Islet precursor cell (in vitro differentiated cells): ENCODE data around the gene C9orf78.

Experiments
- DNase-seq: peaks from one replicate; pipeline ENCODE4 v3.0.0-alpha.2; 2018

Gene C9orf78

DNA sequence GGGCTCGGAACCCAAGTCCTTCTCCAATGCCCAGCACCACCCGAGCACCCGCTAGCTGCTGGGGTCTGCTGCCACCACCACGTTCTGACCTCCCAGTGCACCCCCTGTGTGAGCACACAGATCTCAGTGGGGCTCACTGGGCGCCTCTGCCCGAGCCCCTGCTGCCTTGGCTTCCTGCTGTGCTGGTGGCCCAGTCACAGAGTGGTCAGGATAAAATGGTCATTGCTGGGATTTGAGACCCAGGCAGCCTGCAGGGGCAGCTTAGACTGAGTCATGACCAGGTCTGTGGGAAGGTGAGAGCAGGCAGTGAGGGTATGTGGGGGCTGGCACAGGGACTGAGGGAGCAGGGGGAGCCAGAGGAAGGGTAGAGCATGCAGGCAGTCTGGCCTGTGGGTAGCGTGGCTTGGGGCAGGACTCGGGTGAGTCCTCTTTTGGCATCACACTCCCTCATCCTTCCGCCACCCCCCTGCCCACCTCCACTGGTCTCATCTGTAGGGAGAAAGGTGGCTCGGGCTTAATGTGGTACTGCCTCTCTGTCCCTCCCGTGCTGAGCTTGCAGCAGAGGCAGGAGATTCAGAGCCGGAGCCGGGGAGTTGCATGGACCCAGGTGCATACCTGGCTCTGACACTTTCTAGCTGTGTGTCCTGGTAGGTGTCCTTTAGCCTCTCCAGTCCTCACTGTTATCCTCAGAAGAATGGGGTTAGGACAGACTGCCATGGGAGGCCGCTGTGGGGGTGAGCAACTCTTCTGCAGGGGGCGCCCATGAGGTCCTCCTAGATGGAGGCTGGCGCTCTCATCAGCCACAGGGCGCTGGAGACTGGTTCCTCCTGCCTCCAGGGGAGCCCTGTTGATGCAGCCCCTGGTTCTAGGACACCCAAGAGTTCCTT, 32.3 kb upstream of the C9orf78 start:
- peak; percentile 61 for DNase-seq

DNA sequence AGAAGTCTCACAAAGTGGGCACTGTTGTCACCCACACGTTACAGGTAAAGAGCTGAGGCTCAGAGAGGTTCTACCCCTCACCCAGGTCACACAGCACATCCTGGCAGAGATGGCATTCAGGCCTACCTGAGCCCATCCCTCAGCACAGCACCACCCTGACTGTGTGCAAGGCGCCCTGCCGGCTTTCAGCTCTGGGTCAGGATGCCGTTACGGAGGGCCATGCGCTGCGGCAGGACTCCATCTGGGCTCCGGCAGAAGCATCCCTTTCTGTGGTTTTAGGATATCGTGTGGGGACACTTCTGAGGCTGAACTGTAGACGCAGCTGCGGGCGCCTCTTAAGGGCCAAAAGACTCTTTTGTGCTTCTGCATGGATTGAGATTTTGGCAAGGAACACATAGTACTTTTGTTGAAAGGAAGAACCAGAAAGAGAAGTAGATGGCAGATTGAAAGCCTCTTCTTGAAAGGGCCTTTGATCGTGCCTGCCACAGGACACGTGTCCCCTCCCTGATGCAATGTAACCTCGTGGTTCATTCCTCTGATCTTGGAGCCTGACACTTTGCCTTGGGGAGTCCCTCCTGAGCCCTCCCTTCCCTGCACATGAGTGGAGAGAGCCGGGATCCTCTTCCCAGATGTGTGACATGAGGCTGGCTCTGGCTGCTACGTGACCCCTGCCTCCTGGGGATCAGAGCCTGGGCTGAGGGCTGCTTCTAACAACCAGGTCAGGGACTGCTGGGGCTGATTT, 31.5 kb upstream of the C9orf78 start:
- no peak for DNase-seq

DNA sequence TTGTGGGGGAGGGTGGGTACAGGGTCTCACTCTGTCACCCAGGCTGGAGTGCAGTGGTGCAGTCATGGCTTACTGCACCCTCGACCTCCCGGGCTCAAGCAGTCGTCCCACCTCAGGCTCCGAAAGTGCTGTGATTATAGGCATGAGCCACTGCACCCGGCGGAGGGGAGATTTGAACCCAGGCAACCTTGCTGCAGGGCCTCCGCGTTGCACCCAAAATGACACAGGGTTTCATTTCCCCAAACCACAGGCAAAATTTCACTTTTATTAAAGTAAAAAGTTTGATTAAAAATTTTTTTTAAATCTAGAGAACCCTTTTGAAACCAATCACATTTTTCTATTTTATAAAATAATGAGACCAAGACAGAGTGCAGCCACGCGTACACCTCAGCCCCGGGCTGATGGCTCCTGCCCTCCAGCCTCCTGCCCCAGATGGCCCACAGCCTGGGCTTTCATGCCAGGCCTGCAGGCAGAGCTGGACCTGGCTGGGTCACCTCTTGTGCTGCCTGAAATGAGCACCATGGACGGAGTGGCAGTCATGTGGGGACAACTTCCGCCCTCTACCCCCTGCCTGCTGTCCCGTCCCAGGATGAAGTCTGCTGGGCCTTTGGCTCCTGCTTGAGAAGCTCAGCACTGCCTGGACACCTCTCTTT, 30.7 kb upstream of the C9orf78 start:
- no peak for DNase-seq

DNA sequence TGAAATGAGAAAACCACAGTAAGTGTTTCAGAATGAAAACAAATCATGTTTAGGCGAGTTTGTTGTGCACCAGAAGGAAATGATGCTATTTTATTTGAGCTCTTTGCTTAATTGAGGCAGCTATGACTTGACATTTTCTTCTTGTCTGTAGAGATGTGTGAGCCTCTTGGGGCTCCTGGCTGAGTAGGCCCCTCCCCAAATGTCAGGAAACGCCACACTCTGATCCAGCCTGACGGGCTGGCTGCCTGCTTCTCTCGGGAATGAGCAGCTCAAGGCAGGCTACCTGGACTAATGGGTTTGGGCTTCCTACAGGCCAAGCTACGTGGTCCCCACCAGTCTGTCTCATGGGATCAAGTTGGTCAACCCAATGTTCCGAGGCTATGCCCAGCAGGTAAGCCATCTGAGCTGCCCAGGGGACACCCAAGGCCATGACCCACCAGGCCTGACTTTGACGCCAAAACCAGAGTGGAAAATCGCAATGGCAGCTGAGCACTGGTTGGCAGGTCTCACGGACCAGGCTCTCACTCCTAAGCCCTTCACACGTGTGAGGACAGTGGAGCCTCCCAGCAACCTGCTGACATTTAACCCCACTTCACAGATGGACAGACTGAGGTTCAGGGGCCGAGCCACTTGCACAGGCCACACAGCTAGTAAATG, 30.0 kb upstream of the C9orf78 start:
- peak; percentile 65 for DNase-seq

GRCh38 chr9:129863059-129863690, 28.1 kb upstream of the C9orf78 start:
- peak; percentile 90 for DNase-seq

GRCh38 chr9:129861447-129861827, 26.4 kb upstream of the C9orf78 start:
- DNase-seq = no peak

- no peak for DNase-seq
These were observed 25.8 kb upstream of the C9orf78 start for GRCh38 chr9:129860653-129861446.

DNA sequence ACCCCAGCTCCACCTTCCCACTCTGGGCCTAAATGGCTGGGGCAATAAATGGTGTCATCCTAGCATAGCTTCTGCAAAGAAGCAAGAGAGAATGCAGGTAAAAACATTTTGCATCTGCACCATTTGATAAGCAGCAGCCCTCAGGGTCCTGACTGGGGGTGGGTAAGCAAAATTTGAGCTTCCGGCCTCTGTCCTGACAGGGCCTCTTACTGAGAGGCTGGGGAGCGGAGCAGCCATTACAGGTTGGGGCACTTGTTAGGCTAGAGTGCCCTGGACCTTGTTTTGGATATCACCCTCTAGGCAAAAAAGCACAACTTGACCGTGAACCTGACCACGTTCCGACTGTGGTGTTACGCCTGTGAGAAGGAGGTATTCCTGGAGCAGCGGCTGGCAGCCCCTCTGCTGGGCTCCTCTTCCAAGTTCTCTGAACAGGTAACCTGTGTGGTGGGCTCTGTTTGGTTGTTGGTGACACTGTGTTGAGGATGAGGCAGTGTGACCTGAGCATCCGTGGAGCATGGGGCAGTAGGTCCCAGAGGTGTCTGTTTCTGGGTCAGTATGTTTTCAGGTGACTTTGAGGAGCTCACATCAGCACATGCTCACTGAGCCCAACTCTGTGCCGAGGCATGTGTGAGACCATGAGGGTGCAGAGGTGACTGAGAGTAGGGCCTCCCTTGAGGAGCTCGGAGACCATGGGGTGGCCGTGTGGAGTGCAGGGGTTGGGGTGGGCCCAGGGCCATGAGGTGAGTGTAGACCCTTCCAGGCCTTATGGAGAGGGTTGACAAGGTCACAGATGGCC, 23.3 kb upstream of the C9orf78 start:
- no peak for DNase-seq

- no peak for DNase-seq
These were observed 22.1 kb upstream of the C9orf78 start for GRCh38 chr9:129857207-129857606.

DNA sequence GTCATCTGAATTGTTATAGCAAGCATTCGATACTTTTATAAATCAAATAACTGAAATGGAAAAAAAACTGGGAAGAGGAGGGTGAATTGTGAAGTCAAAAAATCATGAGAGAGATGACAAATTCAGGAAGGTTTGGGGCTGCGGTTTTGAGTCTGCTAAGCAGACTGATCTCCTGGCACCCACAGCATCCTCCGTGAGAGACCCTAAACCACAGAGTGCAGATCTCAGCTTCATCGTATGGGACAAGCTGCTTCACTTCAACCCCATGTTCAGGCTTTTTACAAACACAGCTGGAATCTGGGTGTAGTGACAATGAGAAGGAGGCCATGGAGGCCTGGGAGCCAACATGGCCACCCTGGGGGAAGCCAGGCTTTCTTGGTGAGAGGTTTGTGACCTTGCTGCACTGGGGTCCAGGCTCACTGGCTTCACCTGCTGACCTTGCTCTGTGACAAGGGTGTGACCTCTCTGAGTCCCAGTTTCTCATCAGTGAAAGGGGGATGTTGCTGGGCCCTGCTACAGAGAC, 19.6 kb upstream of the C9orf78 start:
- no peak for DNase-seq

DNA sequence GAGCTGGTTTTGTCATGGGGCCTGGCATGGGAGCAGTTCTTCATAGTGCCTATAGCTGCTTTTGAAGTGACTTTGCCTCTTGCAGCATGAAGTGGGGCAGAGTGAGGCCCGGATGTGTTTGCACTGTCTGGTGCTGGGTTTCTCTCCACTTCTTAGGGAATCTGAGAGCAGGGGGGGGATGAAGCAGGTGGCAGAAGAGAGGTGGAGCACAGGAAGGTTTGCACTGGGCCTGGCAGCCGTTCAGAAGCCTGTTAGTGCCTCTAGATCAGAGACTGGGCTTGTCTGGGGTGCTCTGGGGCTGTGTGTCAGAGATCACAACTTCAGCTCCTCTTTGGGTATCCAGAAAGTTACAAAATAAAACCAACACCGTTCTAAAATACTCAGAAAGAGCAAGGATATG, 18.5 kb upstream of the C9orf78 start:
- DNase-seq = no peak

GRCh38 chr9:129852579-129852978, 17.5 kb upstream of the C9orf78 start:
- DNase-seq = peak; percentile 95

DNA sequence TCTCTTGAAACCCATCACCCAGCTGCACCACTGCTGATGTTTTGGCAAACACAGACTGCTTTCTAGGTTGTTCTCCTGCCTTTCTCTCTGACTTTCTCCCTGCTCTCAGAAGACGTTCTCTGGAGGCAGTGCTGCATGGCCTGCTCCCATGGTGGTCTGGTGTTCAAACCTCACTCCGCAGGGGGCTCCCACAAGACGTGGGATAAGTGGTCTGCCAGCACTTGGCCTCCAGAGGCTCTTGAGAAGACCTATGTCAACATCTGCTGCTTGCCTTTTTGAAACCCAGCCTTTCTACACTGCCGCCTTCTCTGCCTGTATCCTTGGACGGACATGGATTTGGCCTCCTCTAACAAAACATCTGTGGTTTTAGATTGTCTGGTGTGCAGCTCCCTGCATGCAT, 16.7 kb upstream of the C9orf78 start:
- no peak for DNase-seq

DNA sequence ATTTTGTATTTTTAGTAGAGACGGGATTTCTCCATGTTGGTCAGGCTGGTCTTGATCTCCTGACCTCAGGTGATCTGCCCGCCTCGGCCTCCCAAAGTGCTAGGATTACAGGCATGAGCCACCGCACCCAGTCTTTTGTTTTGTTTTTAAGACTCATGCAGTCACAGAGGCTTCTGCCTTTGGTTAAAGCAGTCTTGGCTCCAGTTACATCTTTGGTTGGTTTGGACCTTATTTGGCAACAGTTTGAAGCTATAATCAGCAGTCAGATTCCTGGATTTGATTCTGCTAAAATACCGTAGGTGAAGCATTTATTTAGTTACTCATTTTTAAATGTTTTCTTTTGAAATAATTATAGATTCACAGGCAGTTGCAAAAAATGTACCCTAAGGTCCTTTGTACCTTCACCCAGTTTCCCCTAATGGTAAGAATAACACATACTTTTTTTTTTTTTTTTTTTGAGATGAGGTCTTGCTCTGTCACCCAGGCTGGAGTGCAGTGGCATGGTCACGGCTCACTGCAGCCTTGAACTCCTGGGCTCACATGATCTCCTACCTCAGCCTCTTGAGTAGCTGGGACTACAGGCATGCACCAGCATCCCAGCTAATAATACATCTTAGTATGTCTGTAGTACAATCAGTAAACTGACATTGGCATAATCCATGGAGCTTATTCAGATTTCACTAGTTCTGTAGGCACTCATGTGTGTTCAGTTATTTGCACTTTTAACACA, 15.9 kb upstream of the C9orf78 start:
- no peak for DNase-seq

- DNase-seq = no peak
These were observed 14.8 kb upstream of the C9orf78 start for GRCh38 chr9:129849901-129850300.

DNA sequence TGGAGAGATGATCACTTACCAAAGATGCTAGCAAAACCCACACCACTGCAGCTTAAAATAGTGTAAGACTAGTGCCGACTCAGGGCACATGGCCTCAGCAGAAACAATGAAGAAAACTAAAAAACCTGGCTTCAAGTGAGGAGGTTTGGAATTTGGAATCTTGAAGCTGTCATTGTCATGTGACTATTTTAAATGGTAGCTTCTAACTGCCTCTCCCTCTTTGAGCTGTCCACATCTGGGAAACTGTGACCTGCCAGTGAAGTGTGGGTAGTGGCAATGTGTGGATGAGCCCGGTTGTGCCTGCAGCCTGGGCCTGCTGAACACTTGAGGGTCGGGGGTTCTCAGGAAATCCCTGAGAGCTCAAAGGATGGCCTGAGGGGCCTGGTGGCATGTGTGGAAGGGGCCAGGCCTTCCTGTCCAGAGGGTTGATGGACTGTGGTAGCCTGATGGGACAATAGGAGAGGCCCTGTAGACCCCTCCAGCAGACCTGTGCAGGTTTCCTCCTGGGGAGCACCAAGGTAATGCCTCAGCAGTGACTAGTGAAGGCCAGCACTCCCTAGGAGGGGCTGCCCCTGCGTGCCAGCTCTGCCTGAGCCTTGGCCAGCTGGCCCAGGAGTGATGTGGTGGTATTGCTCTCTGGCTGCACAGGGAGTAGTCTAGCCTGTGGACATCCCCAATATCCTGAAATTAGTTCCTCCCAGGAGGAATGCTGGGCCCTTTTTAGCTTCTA, 13.8 kb upstream of the C9orf78 start:
- DNase-seq = no peak

DNA sequence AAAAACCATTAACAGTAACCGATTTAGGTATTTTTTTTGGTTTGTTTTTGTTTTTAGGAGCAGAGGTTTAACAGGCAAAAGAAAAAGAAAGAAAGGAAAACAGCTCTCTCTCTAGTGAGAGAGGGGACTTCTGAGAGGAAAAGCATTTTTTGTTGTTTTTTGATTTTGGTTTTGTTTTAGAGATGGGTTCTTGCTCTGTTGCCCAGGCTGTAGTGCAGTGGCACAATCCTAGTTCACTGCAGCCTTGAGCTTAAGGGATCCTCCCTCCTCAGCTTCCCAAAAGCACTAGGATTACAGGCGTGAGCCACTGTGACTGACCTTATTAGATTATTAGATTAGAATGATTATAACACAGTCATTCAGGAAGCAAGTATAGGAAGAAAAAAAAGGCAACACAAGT, 10.3 kb upstream of the C9orf78 start:
- DNase-seq = no peak

GRCh38 chr9:129841071-129841470, 6.0 kb upstream of the C9orf78 start:
- DNase-seq = no peak

GRCh38 chr9:129840034-129840433, 5.0 kb upstream of the C9orf78 start:
- DNase-seq = no peak
